Measurements from ENCODE around the gene LGALS3BP.
A peak's percentile ranks its signal among the peaks of the same experiment; 100 is the strongest.

Gene LGALS3BP

DNA sequence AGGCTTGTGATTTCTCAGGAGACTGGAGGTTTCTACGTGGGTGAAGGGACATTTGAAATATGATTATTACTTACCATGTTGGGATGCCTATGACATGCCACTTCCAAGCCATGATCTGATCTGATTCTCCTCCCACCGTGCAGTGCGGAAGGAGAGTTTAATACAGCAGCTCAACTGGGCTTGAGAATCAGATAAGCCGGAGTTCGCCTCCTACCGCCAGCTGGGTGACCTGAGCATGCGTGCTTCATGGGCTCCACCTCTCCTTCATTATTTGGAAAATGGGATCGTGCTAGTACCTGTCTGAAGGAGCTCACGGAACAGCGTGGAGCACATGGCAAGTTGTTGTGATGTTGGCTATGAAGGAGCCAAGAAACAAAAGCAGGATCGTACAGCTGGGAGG is 42.2 kb downstream of the LGALS3BP start:
- DNase-seq, result no peak

DNA sequence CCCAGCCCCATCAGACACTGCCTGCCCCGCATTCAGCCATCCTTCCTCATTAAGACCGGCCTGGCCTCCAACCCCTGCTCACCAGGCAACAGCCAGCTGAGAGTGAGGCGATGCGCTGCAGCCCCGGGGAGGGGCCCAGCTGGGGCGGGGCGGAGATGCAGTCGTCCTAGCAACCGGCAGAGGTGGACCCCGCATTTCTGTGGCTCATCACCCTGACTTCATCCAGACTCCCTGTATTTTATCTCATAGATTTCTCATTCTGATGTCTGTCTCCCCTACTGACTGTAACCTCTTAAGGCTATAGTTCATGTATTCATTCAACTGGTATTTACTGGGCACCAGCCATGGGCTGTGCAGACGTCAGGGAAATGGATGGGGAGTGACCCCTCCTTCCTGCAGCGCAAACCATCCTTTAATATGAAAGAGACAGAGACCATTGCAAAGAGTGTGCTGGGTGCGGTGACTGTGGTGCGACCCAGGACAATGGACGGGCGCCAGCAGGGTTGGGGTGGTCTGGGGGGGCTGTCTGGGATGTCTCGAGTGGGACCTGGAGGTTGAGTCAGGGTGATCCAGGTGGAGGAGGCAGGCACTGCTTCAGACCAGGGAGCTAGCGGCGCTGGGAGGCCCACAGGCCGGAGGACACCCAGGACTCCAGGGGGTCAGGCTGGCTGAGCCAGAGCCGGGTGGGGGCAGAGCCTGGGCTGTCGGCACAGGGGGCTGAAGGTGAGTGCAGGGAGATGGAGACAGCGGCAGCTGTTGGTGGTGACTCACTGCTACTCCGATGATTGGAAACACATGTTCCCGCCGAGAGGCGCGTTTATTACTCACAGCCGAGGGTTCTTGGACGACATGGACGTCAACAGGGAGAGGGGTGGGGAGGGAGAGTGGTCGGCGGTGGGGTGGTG is 44.1 kb downstream of the LGALS3BP start:
- peak; percentile 81 for DNase-seq

DNA sequence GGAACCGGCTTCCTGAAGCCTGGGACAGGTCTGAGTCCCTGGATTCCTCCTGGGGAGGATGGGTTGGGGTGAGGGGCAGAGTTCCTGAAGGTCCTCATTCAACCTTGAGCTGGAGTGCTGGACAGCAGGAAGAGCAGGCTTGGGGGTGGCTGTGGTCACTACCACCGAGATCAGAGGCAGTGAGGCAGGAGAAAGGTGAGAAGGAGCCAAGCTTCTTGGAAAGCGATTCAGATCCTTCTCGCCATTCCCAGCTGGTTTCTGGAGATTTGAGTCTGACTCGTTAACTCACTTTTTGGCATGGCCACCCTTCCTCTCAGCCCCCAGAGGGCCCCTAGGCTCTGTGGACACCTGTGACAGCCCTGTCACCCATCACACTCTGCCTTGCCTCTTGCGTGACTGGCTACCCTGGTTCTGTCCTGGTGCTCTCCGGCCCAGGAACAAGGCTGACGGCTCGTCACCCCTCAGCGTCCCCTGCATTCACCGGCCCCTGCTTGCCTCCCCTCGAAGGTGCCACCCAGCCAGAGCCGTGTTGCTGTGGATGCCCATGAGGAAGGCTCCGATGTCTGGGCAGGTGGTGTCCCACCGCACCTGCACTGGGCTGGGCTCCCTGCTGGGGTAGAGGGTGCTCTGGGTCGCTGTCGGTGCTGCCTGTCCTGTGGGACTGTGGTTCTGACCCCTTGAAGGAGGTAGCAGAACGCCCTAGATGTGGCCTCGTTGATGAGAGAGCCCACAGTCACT is 44.9 kb downstream of the LGALS3BP start:
- DNase-seq, result no peak

DNA sequence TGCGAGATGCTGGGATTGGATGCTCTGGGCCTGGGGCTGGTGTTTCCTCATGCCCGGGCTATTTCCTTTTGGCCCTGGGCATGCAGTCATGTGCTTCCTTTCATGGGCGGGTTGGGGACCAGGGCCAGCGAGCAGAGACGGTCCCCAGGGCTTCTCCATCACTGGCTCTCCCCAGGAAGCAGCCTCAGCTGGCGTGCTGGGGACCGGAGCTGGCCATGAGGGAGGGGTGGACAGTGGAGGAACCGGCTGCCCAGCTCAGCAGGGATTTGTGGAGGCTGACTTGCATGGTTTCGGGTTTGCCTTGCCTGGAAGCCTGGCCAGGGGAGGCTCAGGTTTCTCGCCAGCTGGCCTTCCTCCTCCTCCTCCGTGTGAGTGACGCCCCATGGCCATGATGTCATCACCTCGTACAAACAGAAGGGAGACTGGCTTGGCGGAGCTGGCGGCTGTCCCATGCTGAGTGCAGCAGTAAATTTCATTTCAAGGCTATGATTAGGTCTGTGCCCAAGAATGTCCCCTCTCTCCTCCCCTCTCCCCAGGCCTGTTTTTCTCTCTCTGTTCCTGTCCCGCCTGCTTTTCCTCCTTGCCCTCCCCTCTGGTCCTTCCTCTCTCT is 45.7 kb downstream of the LGALS3BP start:
- DNase-seq, result peak; percentile 76

DNA sequence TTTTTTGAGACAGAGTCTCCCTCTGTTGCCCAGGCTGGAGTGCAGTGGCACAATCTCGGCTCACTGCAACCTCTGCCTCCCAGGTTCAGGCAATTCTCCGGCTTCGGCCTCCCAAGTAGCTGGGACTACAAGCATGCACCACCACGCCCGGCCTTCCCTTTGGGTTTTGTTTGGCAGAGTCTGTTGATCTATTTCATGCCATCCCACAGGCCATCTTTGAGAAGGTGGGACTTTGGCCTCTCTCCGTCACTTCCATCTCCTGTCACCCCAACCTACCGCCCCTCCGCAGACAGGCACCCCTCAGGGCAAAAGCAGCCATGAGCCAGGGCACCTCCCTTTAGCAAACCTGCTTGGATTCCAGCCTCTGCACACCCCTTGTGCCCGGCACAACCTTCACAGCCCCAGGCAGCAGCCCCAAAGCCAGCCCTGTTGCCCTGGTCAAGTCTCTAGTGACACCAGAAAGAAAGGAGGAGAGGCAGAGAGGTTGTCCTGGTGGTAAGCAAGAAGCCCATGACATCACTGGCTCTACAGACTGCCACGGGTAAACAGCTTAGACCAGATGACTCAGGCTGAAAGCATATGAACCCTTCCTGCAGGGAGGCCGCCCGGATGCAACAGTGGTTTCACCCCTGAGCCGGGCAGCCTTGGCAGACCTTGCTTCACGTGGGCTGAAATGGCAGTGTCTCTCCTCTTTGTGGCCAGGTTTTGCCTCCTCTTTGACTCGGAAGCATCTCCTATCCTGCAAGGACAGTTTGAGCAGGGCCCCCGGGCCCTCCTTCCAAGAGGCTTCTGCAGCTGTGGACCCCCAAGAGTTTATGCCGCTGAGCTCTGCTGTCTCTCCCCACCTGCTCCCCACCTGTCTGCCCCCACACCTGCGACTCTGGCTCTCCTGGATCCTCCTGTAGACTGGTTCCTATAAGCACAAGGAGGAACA is 46.4 kb downstream of the LGALS3BP start:
- no peak for DNase-seq

DNA sequence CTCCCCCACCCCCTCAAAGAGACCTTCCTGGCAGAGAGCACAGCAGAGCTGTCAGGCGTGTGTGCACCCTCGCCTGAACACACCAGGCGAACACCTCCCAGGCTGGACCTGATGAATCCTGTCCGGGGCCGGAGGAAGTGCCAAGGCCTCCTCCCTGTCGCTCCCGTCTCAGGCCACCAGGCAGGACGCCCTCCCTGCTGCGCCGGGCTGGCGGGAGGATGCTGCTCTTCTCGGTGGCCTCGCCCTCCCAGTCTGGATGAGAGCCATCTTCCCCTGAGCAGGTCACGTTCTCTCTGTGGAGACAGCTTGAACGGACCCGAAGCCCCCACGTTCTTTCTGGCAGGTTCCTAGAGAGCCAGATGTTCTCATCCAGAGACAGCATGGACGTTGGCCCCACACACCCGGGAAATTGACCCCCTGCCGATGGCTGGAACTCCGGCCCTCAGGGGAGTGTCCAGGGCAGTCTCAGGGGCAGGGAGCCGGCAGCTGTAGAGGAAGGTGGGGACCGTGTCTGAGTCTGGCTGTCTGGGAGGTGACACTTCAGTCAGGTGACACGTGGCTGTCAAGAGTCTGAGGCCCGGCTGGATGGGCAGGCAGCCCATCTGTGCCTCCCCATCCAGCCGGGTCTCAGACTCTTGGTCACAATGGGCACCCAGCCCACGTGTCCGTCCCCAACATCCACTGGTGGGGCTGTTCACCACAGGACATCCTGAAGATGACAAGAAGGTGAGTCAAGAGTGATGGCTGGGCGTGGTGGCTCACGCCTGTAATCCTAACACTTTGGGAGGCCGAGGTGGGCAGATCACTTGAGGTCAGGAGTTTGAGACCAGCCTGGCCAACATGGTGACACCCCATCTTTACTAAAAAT is 49.6 kb downstream of the LGALS3BP start:
- DNase-seq, result no peak

DNA sequence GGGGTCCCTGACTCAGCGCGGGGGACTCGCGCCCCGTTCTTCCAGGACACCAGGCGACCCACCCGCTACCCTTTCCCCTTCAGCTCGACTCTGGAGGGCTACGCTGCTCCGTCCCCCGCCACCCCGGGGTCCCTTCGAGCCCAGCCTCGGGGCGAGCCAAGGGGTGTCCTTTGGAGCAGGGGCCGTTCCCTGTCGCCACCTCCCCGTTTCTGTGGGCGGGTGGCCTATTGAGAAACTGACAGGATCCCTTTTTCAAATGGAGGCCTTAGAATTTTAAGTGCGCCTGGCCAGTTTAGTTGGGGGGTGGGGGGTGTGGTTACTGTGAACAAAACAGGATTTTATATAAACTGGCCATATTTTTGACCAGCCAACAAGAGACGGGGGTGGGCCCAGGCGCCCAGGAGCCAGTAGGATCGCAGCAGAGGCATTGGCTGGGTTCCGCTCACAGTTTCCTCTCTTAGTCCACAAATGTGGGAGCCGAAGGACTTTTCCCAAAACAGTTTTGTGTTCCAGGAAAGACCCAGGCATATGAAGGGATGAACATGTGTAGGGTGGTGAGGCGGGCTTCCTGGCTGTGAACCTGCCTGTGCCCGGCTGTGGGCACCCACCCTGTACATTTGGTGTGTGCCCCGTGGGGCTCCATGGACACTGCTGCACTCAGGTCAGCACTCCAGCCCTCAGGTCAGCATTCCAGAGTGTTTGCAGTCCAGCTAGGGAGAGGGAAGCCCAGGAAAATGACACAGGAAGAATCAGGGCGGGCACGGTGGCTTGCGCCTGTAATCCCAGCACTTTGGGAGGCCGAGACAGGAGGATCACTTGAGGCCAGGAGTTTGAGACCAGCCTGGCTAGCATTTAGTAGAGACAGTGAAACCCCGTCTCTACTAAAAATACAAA is 53.8 kb downstream of the LGALS3BP start:
- no peak for DNase-seq

DNA sequence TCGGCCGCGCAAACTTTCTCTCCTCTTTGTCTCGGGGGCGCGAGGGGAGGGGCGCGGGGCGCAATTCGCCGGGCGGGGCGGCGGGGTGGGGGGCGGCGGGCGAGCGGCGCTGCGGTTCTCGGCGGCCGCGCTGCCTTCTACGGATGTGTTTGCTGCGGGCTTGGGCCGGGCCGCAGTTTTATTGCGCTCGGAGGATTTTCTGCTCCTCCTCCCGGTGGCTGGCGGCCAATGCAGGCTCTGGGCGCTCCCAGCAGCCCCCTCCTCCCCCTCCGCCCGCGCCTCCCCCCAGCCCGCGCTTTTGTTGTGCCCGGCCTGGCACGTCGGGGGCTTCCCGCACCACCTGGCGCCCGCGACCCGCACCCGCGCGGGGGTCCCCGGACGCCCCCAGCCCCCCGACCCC is 54.5 kb downstream of the LGALS3BP start, which contains the start of gene TIMP2:
TSS of gene TIMP2 (minus strand) at position 154 of the 400 bp plus-strand sequence. CDS start 299 bp downstream, outside the sequence.
- DNase-seq, result peak; percentile 79

DNA sequence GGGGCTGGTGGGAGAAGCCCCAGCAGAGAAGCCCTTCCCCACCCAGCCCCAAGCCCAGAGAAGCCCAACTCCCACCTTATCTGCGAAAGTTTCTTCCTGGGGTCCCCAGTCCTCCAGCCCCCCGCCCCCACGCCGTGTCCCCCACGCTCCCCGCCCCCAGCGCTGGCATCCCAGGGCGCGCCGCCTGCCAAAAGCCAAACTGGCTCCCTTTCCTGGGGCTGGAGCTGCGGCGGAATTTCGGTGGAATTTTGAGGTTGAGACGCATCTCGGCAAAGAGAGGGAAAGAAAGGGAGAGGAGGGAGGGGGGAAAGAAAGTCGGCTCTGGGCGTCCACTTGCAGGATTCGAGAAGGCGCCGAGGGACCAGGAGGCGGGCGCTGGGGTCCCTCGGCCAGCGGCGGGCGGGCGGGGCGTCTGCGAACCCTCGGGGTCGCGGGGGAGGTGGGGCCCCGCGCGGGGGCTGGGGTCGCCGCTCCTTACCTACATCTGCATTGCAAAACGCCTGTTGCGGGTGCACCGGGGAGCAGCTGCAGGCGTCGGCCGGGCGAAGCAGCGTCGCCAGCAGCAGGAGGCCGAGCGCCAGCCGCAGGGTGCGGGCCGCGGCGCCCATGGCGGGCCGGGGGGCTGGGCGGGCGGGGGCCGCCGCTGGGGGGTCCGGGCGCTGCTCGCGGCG is 55.1 kb downstream of the LGALS3BP start:
- no peak for DNase-seq

DNA sequence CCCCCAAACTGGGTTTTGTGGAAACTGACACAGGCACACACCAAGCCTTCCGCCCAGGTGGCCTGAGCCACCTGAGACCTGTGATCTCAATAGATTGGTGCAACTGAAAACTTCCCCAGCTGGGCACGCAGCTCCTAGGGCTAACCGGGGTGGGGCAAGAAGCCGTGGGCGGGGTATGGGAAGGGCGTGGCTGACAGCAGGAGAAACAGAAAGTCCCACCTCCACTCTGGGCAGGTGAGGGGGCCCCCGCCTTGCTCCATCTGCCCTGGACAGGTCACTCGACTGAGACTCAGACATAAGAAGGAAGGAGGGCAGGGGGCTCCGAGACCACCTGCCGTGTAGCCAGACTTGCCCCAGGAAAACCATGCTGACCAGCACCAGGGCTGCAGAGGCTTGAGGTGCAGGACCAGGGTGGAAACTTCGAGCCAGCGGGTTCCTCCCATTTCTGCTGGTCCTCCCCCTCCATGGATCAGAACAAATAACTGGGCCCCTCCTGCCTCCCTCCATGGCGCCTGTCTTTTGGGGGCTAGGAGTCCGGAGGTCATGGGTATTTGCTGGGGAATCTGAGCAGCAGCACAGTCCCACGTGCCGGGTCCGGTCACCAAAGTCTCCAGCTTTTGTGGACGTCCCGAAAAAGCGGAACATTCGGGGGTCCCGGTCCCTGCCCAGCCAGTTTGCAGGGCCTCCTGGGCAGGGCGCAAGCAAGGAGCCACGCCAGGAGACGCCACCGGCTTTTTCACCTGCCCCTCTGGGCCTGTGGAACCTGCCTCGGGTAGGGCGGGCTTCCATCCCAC is 55.9 kb downstream of the LGALS3BP start:
- DNase-seq, result no peak

DNA sequence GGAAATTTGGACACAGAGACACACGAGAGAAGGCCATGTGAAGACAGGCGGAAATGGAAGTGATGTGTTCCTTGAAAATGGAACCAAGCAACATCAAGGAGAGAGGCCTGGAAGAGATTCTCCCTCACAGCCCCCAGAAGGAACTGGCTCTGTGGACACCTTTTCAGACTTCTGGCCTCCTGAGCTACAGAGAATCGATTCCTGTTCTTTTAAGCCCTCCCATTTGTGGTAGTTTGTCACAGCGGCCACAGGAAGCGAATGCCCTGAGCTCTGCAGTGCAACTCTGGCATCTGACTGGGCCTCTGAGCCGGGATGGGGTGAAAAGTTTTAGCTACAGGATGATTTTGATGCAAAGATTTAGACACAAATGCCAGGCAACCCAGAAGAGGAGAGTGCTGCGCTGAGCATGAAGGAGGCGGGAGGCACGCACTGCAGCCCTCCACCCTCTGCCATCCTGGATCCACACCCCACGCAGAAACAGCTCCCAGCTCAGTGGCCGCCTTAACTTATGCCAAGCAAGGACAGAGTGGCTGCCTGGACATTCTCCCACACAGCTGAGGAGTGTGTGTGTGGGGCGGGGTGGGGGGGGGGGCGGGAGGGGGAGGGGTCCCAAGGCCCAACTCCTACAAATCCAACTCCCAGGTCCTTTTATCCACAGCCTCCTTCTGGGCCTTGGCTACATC is 56.8 kb downstream of the LGALS3BP start:
- no peak for DNase-seq

DNA sequence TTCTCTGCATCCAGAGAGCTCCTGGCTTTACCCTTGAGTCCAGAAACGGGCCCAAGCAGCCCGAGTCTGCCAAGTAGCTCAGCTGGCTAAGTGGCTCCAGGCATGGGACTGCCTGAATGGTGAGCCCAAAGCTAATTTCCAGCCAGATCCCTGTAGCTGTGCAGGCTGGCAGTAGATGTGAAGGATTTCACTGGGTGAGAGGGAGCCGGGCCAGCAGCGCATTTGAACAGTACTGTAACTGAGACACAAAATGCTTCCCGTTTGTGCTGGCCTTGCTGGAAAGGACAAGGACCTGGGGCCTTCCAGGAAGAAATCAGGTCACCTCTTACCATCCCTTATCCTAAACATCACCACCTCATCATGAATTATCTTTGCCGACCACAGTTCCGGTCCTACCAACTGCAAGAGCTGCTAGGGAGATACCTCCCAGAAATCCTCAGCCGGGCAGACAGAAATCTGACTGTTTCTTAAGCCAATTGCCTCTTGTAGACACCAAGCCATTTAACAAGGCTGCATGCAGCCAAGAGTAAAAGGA is 58.2 kb downstream of the LGALS3BP start:
- no peak for DNase-seq
